Vagina (tissue), 2 donors: ENCODE data around the gene ATXN1. TPM values are rescaled to one million over a fixed set of nuclear protein-coding genes. Genes with fewer than 3 reads are reported as not detected.

Source experiments
- DNase-seq, 2 donors: peaks; one replicate each; pipeline ENCODE4 v3.0.0-alpha.2; 2017; ENCODE audit errors: extremely low spot score in 2 of 2
- H3K27ac ChIP-seq: fragments of 200-600 bp; sonication (generic); one replicate; pipeline ENCODE4 v1.5.1; 2019
- H3K27me3 ChIP-seq: fragments of 200-600 bp; sonication (generic); one replicate; pipeline ENCODE4 v1.5.1; 2019
- H3K36me3 ChIP-seq, 2 donors: fragments of 200-600 bp; sonication (generic); one replicate each; pipeline ENCODE4 v1.5.1; 2017 to 2019
- H3K4me1 ChIP-seq: fragments of 200-600 bp; sonication (generic); one replicate; pipeline ENCODE4 v1.5.1; 2019
- H3K4me3 ChIP-seq, 2 donors: fragments of 200-600 bp; sonication (generic); 1 replicate in 1 of 2; 2 replicates in 1 of 2; pipeline ENCODE4 v1.5.1; 2016 to 2019
- H3K9me3 ChIP-seq: fragments of 200-600 bp; sonication (generic); one replicate; pipeline ENCODE4 v1.5.1; 2019
- POLR2A ChIP-seq, 2 donors: fragments of 450-650 bp; IDR thresholded peaks; one replicate each; pipeline ENCODE4 v1.6.1; 2017; ENCODE audit warnings: antibody characterized with exemption in 2 of 2, mild to moderate bottlenecking in 2 of 2, moderate library complexity in 2 of 2
- POLR2AphosphoS5 ChIP-seq, 2 donors: sonication (generic); formaldehyde crosslinking; IDR thresholded peaks; one replicate each; pipeline ENCODE4 v1.9.0; 2017; ENCODE audit warnings: antibody characterized with exemption in 2 of 2, mild to moderate bottlenecking in 2 of 2, low read depth in 1 of 2; ENCODE audit not compliant: insufficient read depth in 1 of 2
- intact Hi-C: fragments of 100-400 bp; cut with DNase I; formaldehyde crosslinking; loops from one replicate; pipeline ENCODE4 v1.15.1; 2023
- total RNA-seq: library from RNA; depleted of rRNA; stranded (reverse); fragments of >200 nt; gene quantifications from one replicate; pipeline ENCODE4 v1.2.3, GENCODE V29; 2016
- TF ChIP-seq, protein P1 (sequence below), 3 experiments: fragments of 450-650 bp in 2 of 3; fragments of 200-600 bp in 1 of 3; sonication (generic) in 1 of 3; IDR thresholded peaks; one replicate each; pipeline ENCODE4 v1.5.1; 2017 to 2019; ENCODE audit warnings: antibody characterized with exemption in 3 of 3, mild to moderate bottlenecking in 2 of 3, moderate library complexity in 2 of 3

Gene ATXN1
- total RNA-seq, 1 donor from 2014 or later: 43.2 TPM

DNA sequence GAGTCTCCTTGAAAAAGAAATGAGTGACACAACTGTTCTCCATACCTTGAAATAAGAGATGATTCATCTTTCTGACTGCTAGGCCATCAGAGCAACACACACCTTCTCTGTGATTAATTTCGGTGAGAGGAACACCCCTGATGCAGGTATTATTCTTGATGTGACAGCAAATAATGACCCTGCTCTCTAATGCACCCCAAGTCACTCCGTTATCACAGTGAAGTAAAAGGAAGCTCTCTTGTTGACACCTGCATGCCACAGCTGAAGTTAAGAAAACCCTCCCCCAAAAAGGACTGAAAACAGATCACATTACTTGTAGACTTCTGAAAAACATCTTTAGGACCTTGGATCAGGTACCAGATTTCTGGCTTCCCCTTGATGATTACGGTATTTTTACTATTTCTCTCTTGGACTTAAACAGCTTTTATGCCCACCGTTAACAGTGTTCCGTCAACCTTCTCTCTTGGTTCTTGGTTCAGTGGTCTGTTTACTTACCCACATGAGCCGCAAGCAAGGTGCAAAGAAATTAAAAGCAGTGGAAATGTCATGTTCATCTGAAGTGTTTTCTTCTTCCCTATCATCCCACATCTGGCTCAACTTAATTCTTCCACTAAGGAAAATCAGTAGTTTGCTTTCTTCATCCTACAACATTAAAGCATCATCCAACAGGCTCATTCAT is 273.1 kb downstream of the ATXN1 start:
- no peak overlapping the region for H3K27ac ChIP-seq
- H3K4me1 ChIP-seq: peaks cover 30% of the 10 kb centered on the region
- intact Hi-C loops: no loop called here

DNA sequence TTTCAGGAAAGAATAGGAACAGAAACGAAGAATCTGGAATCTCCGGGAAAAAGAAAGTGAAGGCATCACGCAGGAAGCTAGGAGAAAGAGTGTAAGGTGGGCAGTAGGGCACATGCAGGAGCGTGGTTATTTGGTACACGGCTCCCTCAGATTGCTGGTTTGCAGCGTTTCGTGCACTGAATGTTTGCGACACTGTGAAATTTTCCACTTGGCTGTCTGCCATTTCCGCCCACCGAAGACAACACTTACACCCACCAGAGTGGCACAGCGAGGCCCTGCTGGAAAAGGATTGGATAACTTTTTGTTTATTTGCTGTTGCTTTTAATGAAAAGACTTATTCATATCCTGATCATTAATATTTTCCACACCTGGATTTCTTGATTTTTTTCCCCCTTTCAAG is 274.6 kb downstream of the ATXN1 start:
- no peak overlapping the region for H3K27ac ChIP-seq
- intact Hi-C loops: no loop called here

More for the DNA sequence above, 273.1 kb downstream of the ATXN1 start:
- no peak overlapping the region for H3K4me3 ChIP-seq
- TF ChIP-seq POLR2AphosphoS5 (IDR thresholded peaks at IDR 0.05; ENCODE audit: insufficient read depth in 1 of 2, low read depth in 1 of 2) (no peak), POLR2A (IDR thresholded peaks at IDR 0.05) (no peak)
- TF ChIP-seq, protein P1, sequence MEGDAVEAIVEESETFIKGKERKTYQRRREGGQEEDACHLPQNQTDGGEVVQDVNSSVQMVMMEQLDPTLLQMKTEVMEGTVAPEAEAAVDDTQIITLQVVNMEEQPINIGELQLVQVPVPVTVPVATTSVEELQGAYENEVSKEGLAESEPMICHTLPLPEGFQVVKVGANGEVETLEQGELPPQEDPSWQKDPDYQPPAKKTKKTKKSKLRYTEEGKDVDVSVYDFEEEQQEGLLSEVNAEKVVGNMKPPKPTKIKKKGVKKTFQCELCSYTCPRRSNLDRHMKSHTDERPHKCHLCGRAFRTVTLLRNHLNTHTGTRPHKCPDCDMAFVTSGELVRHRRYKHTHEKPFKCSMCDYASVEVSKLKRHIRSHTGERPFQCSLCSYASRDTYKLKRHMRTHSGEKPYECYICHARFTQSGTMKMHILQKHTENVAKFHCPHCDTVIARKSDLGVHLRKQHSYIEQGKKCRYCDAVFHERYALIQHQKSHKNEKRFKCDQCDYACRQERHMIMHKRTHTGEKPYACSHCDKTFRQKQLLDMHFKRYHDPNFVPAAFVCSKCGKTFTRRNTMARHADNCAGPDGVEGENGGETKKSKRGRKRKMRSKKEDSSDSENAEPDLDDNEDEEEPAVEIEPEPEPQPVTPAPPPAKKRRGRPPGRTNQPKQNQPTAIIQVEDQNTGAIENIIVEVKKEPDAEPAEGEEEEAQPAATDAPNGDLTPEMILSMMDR (IDR thresholded peaks at IDR 0.05): no peak
- peaks cover 0 to 15% of the 10 kb centered on the region in 2 donors for H3K36me3 ChIP-seq
- no peaks in the 10 kb centered on the region for H3K9me3 ChIP-seq
- H3K27me3 ChIP-seq: no peaks in the 10 kb centered on the region
- DNase-seq: no peak

DNA sequence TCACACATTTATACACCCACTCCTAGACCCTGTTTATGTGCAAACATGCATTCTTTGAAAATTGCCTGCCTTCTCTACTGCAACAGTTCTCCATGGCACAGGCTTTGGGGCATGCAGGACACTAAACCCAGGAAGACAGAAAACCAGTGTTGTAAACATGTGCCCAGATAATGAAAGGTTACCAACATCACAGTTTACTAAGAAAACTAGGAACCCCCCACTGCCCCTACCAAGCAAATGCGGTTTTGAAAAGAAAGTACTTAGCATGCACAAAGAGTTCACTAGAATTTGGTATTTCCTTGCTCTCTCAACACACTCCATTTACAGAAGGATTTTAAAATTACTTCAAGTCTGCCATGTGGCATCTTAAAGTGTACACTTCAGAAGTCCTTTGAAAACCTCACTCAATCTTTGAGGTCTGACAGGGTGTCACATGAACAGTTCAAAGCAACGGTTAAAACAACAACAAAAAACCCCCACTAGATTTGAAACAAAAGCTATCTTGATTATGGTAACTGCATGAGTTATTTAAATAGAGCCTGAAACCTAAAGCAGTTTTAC is 277.9 kb downstream of the ATXN1 start:
- Histone ChIP-seq H3K27me3 (no peaks in the 10 kb centered on the region), H3K27ac (no peak overlapping the region), H3K4me1 (peaks cover 28% of the 10 kb centered on the region), H3K4me3 (no peak overlapping the region), H3K36me3 (peaks cover 0 to 15% of the 10 kb centered on the region in 2 donors), H3K9me3 (no peaks in the 10 kb centered on the region)
- intact Hi-C loops: no loop called here
- TF ChIP-seq, protein P1 (IDR thresholded peaks at IDR 0.05): no peak
- TF ChIP-seq POLR2AphosphoS5 (IDR thresholded peaks at IDR 0.05; ENCODE audit: insufficient read depth in 1 of 2, low read depth in 1 of 2): no peak
- no peak for TF ChIP-seq POLR2A (IDR thresholded peaks at IDR 0.05)
- DNase-seq: no peak

More for the DNA sequence above, 274.6 kb downstream of the ATXN1 start:
- DNase-seq: no peak
- peaks cover 0 to 15% of the 10 kb centered on the region in 2 donors for H3K36me3 ChIP-seq
- no peaks in the 10 kb centered on the region for H3K9me3 ChIP-seq
- TF ChIP-seq POLR2A (IDR thresholded peaks at IDR 0.05) (no peak), POLR2AphosphoS5 (IDR thresholded peaks at IDR 0.05; ENCODE audit: insufficient read depth in 1 of 2, low read depth in 1 of 2) (no peak)
- TF ChIP-seq, protein P1 (IDR thresholded peaks at IDR 0.05): no peak
- no peaks in the 10 kb centered on the region for H3K27me3 ChIP-seq
- peaks cover 30% of the 10 kb centered on the region for H3K4me1 ChIP-seq
- no peak overlapping the region for H3K4me3 ChIP-seq

DNA sequence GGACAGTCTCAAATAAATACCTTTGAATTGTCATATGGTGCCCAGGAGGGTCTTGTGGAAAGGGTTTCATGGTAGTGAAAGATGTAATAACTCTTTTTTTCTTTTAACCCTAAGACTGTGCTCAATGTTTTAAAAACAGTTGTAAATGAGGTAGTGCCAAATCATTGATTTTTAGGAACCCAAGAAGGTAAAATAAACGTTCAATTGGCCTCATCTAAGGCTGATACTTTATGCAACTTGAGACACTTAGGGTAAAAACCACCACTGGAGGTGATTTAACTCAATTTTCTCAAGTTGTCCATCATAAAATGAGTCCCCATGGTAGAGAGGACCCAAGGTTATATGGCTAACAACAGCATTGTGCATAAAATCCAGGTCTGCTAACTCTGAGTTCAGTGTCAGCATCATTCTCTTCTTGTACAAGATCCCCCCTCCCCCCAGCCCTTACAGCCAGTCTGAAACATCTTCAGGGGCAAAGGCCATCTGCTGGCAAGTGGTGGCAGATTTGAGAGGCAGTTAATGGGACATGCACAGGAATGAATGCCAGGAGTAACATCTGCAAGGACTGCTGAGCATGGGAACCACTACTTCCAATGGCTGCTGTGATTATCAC is 278.5 kb downstream of the ATXN1 start:
- no peaks in the 10 kb centered on the region for H3K27me3 ChIP-seq
- H3K36me3 ChIP-seq: peaks cover 0 to 15% of the 10 kb centered on the region in 2 donors
- H3K4me1 ChIP-seq: peaks cover 32% of the 10 kb centered on the region
- H3K27ac ChIP-seq: no peak overlapping the region
- intact Hi-C loops: no loop called here
- DNase-seq: no peak
- TF ChIP-seq POLR2AphosphoS5 (IDR thresholded peaks at IDR 0.05; ENCODE audit: insufficient read depth in 1 of 2, low read depth in 1 of 2): no peak
- no peaks in the 10 kb centered on the region for H3K9me3 ChIP-seq
- H3K4me3 ChIP-seq: no peak overlapping the region

DNA sequence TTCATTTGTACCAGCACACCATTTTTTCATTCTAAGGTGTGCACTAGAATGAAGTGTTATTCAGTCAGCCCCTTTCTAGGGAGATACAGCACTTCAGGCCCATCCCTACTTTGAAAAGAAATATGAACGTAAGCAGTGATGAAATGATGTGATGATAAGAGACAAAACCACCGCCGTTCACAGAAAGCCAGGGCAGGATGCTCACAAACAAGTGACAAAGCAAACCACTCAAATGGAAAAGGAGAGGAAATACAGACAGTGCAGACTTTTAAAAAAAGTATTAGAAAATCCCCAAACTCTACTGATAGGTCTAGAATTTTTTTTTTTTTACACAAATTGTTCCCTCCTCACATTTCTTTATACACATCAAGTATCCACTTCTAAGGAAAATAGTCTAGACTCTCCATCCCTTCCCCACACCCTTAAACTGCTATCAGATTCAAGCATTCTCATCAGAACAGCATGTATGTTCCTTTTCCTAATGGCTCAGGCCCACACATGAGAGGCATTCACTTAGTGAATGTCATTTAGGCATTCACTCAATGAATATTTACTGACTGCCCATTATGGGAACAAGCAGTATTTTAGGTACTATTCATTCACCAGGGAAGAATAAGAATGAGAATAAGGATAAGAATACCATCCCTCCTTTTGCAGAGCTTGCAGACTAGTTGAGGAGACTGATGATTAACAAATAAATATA is 279.4 kb downstream of the ATXN1 start:
- peaks cover 0 to 15% of the 10 kb centered on the region in 2 donors for H3K36me3 ChIP-seq
- intact Hi-C loops: no loop called here
- no peak for DNase-seq
- H3K4me1 ChIP-seq: peaks cover 31% of the 10 kb centered on the region
- TF ChIP-seq, protein P1 (IDR thresholded peaks at IDR 0.05): no peak
- TF ChIP-seq POLR2AphosphoS5 (IDR thresholded peaks at IDR 0.05; ENCODE audit: insufficient read depth in 1 of 2, low read depth in 1 of 2) (no peak), POLR2A (IDR thresholded peaks at IDR 0.05) (no peak)
- H3K27me3 ChIP-seq: no peaks in the 10 kb centered on the region
- no peak overlapping the region for H3K27ac ChIP-seq
- no peak overlapping the region for H3K4me3 ChIP-seq
- H3K9me3 ChIP-seq: no peaks in the 10 kb centered on the region
